GM19043 (cell line): ENCODE measurements around the gene ABHD12.
"Not testable (repeated sequence)": the region's sequence is repeated elsewhere in the genome, so short reads cannot be mapped to it uniquely, and the experiment has no call there.

Experiments used
- ATAC-seq: cut with Tn5 transposase; IDR thresholded peaks from one replicate; pipeline ENCODE4 v1.9.1; 2021; ENCODE audit warnings: low read depth; ENCODE audit not compliant: unreplicated experiment

ABHD12 gene

GRCh38 chr20:25355011-25355595, 35.5 kb downstream of the ABHD12 start:
- ATAC-seq: no peak

GRCh38 chr20:25353747-25354705, 36.6 kb downstream of the ABHD12 start:
- no peak for ATAC-seq

- ATAC-seq: no peak
These were observed 37.3 kb downstream of the ABHD12 start for GRCh38 chr20:25353353-25353746.

GRCh38 chr20:25352746-25353145, 37.9 kb downstream of the ABHD12 start:
- no peak for ATAC-seq

- no peak for ATAC-seq
These were observed 39.6 kb downstream of the ABHD12 start for GRCh38 chr20:25351024-25351360.

- no peak for ATAC-seq
These were observed 44.3 kb downstream of the ABHD12 start for GRCh38 chr20:25346349-25346748.

- ATAC-seq: no peak
These were observed 44.9 kb downstream of the ABHD12 start for GRCh38 chr20:25345721-25346120.

- ATAC-seq: no peak
These were observed 46.0 kb downstream of the ABHD12 start for GRCh38 chr20:25344634-25345033.

GRCh38 chr20:25341716-25342680, 48.6 kb downstream of the ABHD12 start:
- ATAC-seq: no peak

- ATAC-seq: no peak
These were observed 50.3 kb downstream of the ABHD12 start for GRCh38 chr20:25340380-25340779.

GRCh38 chr20:25339608-25340007, 51.0 kb downstream of the ABHD12 start:
- ATAC-seq: no peak

GRCh38 chr20:25338112-25339023, 52.3 kb downstream of the ABHD12 start:
- no peak for ATAC-seq

GRCh38 chr20:25336561-25337422, 53.8 kb downstream of the ABHD12 start:
- ATAC-seq: no peak

- ATAC-seq: not testable (repeated sequence)
These were observed 55.7 kb downstream of the ABHD12 start for GRCh38 chr20:25334972-25335371.

GRCh38 chr20:25328954-25329498, 61.6 kb downstream of the ABHD12 start:
- no peak for ATAC-seq

- ATAC-seq: no peak
These were observed 63.0 kb downstream of the ABHD12 start for GRCh38 chr20:25327521-25328235.

- no peak for ATAC-seq
These were observed 64.6 kb downstream of the ABHD12 start for GRCh38 chr20:25325997-25326396.

- ATAC-seq: no peak
These were observed 65.6 kb downstream of the ABHD12 start for GRCh38 chr20:25325073-25325472.
